Fibroblast of mammary gland (primary cell): Measurements from ENCODE around the gene ICE1.

ENCODE experiments used
- DNase-seq: peaks from one replicate; pipeline ENCODE4 v3.0.0-alpha.2; 2010; ENCODE audit warnings: low read depth
- H3K4me3 ChIP-seq: 2 replicates; pipeline ENCODE4 v1.5.1; 2011; ENCODE audit warnings: low read depth, mild to moderate bottlenecking, low read length, moderate library complexity; ENCODE audit not compliant: control insufficient read depth
- TF ChIP-seq, protein P1 (sequence below): conservative IDR thresholded peaks from 2 replicates; pipeline ENCODE4 v1.5.1; 2011; ENCODE audit warnings: low read depth, low read length, inconsistent platforms; ENCODE audit not compliant: control insufficient read depth, insufficient read depth

Gene ICE1

DNA sequence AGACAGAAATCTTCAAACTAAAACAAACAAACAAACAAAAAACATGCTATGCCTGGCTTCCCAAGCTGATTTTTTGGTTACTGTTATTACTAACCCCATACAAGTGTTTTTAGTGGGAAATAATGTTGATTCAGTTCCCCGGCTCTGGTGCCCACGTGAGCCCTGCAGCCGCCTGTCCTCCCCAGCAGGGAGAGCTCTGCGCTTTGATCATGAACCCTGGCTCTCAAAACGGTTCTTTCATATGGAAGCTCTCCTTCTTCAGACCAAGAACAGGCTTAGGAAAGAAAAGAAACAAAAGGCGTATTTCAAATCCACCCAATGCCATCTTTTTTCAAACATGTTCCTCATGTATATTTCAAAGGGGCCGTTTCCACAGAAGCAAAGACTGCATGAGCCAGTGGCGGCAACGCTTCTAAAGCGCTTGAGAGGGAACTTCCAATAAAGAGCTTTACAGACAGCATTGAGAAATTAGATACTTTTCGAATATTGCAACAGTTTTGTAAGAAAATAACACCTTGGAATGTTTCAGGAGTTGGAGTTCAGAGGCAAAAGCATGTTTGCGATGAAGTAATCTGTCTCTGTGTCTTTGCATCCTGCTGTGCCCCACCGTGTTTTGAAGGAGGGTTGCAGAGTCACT, 74.8 kb downstream of the ICE1 start:
- TF ChIP-seq, protein P1, sequence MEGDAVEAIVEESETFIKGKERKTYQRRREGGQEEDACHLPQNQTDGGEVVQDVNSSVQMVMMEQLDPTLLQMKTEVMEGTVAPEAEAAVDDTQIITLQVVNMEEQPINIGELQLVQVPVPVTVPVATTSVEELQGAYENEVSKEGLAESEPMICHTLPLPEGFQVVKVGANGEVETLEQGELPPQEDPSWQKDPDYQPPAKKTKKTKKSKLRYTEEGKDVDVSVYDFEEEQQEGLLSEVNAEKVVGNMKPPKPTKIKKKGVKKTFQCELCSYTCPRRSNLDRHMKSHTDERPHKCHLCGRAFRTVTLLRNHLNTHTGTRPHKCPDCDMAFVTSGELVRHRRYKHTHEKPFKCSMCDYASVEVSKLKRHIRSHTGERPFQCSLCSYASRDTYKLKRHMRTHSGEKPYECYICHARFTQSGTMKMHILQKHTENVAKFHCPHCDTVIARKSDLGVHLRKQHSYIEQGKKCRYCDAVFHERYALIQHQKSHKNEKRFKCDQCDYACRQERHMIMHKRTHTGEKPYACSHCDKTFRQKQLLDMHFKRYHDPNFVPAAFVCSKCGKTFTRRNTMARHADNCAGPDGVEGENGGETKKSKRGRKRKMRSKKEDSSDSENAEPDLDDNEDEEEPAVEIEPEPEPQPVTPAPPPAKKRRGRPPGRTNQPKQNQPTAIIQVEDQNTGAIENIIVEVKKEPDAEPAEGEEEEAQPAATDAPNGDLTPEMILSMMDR = peak; percentile 69
- no peak overlapping the region for H3K4me3 ChIP-seq
- DNase-seq = peak; percentile 62

DNA sequence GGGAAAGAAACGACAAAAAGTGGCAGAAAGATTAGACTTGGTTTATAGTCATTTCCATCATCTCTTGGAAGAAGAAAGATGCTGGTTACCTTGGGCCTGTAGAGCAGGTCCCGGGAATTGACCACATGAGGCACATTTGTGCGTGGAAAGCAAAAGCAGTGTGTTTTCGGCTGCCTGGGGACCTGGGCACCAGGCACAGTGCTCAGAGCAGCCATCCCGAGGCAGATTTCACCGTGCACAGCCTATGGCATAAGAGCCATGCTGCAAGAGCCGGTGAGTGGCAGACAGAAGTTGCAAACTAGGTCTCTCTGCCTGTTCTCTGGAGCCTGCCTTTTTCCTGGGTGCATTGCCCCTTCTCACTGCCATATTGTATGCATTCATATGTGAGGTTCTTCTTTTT, 77.0 kb downstream of the ICE1 start:
- TF ChIP-seq, protein P1 = no peak
- no peak for DNase-seq
- H3K4me3 ChIP-seq = no peak overlapping the region

DNA sequence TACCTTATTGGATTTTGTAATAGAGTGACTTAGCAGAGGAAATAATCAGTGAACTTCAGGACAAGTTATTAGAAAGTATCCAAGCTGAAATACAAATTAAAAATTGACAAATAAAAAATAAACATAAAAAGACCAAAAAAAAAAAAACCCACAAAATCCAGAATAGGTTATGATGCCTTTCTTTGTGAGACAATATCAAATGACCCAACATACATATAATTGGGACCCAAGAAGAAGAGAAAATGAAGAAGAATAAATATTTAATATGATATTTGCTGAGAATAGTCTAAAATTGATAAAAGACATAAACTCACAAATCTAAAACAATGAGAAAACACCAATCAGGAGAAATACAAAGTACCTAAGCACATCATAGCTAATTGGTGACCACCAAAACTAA, 81.8 kb downstream of the ICE1 start:
- H3K4me3 ChIP-seq = no peak overlapping the region
- DNase-seq = no peak
- TF ChIP-seq, protein P1 = no peak

DNA sequence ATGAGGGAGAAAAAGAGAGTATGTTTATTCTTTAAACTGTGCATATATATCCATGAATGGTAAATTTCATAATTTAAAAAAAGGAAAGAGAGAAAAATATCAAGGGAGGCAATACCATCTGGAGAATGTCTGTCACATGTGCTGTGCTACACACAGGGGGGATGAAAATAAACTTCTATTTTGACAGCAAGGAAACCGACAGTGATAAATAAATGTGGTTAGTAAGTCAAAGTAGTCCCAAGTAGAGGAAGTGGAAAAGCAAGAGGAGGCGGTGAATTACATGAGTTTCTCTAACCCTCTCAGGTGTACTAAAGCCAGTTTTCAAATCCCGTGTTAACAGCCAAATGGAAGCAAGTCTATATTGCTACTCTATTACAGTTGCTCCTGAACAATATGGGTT, 83.3 kb downstream of the ICE1 start:
- TF ChIP-seq, protein P1 = no peak
- H3K4me3 ChIP-seq = no peak overlapping the region
- no peak for DNase-seq

DNA sequence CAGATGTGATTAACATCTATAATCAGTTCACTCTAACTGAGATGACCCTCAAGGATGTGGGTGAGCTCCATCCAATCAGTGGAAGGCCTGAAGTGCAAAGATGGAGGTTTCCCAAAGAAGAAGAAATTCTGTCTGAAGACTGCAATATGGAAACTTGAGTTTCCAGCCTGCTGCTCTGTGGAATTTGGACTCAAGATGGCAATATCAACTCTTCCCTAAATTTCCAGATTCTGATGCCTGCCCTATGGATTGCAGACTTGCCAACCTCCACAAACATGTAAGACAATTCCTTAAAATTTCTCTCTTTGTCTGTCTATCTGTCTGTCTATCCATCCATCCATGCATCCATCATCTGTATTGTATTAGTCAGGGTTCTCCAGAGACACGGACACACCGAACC, 85.9 kb downstream of the ICE1 start:
- no peak overlapping the region for H3K4me3 ChIP-seq
- DNase-seq = no peak
- TF ChIP-seq, protein P1 = no peak

DNA sequence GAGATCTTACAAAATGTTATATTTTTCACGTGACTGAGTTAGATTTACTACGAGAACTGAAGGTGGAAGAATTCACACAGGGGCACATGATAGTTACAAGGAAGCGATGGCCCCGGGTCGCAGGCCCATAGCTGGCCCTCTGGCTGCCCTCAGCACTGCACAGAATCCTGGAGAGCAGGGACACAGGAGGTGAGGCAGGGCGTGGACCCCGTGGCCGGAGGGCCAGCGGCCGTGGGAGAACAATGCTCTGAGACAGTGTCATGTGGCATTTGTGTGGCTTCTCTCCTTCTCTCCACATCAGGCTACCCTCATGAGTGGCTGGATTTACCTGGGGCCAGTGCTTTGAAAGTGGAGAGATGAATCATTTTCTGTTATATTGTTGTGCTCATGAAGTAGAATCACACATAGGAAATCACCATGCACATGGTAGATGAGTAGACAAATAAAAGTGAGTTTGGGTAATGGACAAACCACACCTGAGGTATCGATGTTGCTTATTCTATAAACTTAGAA, 89.5 kb downstream of the ICE1 start:
- DNase-seq = no peak
- no peak overlapping the region for H3K4me3 ChIP-seq
- TF ChIP-seq, protein P1 = no peak
